Measurements from ENCODE around the gene SPACA6.
"Not testable (repeated sequence)": the region's sequence is repeated elsewhere in the genome, so short reads cannot be mapped to it uniquely, and the experiment has no call there.

Gene SPACA6

DNA sequence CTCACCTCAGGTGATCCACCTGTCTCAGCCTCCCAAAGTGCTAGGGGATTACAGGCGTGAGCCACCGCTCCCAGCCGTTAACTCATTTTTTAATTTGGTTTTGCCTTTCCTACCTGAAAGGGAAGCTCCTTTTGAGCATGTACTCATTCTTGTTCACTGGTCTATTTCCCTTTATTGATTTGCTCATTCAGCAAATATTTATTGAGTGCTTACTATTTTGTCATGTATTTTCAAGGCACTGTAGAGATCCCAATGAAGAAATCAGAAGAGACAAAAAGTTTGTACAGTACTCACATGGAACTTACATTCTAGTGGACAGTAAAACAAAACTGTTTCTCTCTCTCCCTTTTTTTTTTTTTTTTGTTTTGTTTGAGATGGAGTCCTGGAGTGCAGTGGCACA, 13.8 kb downstream of the SPACA6 start:
- DNase-seq, result no peak

DNA sequence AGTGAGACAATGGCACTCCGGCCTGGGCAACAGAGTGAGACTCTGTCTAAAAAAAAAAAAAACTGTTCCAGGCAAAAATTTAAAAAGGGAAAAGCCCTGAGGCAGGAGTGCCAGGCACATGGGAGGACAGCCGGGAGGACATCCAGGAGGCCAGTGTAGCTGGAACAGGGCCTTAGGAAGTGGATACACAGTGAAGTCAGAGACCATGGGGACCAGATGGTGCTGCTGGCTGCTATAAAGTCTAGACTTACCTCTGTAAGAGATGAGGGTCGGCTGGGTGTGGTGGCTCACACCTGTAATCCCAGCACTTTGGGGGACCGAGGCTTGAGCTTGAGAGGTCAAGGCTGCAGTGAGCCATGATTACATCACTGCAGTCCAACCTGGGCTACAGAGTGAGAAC, 15.7 kb downstream of the SPACA6 start:
- DNase-seq, result no peak

DNA sequence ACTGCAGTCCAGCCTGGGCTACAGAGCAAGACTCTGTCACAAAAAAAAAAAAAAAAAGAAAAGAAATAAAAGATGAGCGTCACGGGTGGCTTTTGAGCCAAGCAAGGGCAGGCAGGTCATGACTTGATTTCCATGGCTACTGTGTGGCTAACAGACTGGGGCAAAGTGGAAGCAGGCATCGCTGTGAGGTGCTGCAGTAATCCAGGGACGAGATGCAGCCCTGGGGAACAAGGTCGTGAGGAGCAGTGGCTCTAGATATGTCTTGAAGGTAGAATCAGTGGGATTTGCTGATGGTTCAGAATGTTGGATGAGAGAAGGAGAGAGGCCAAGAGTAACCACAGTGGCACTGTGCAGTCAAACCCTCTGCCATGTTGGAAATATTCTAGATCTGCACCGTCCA, 16.4 kb downstream of the SPACA6 start:
- no peak for DNase-seq

DNA sequence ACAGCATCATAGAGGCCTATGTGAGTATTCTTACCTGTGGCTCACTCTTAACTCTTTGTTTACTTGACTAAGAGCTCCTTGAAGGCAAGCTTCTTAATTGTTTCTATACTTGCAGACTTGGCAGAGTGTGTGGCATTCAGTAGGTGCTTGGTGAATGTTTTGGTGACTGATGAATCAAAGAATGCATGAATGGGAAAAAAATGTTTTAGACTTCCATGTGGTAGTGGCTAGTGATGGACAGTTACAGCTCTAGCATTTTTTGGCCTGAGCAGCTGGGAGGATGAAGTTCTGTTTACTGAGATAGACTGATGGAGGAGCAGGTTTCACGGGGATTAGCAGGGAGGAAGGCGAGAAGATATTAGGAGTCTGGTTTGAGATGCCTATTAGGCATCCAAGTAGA, 17.0 kb downstream of the SPACA6 start:
- DNase-seq, result no peak

DNA sequence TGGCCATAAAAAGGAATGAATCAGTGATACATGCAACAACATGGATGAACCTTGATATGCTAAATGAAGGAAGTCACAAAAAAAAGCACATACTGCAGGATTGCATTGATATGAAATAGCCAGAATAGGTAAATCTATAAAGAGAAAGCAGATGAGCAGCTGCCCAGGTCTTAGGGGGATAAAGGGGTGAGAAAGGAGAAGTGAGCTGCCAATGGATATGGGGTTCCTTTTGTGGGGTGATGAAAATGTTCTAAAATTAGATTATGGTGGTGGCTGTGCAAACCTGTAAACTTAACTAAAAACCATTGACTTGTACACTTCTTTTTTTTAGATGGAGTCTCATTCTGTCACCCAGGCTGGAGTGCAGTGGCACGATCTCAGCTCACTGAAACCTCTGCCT, 18.6 kb downstream of the SPACA6 start:
- DNase-seq, result no peak

DNA sequence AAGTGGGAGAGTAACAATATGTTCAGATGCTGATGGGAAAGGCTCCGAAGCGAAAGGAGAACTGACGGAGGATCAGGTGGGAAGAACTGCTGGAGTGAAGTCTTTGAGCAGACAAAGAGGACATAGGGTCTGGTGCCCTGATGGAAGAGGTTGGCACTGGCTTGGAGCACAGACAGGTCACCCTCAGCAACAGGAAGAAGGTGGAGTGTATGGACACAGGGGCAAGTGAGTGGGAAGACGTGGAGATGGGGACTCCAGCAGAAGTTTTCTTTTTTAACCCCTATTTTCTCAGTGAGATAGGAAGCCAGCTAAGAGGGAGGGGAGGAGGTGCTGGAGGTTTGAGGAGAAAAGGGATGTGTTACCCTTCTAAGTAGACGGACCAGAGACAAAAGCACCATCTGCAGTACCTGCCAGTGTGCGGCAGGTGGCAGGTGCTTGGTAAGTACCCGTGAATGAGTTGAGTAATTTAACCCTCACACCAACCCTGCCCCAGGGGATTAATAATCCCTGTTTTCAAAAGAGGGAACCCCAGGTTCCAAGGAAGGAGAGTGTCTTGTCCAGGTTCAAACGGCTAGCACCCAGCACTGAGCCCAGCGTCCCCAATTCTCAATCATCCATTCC, 19.4 kb downstream of the SPACA6 start:
- no peak for DNase-seq

DNA sequence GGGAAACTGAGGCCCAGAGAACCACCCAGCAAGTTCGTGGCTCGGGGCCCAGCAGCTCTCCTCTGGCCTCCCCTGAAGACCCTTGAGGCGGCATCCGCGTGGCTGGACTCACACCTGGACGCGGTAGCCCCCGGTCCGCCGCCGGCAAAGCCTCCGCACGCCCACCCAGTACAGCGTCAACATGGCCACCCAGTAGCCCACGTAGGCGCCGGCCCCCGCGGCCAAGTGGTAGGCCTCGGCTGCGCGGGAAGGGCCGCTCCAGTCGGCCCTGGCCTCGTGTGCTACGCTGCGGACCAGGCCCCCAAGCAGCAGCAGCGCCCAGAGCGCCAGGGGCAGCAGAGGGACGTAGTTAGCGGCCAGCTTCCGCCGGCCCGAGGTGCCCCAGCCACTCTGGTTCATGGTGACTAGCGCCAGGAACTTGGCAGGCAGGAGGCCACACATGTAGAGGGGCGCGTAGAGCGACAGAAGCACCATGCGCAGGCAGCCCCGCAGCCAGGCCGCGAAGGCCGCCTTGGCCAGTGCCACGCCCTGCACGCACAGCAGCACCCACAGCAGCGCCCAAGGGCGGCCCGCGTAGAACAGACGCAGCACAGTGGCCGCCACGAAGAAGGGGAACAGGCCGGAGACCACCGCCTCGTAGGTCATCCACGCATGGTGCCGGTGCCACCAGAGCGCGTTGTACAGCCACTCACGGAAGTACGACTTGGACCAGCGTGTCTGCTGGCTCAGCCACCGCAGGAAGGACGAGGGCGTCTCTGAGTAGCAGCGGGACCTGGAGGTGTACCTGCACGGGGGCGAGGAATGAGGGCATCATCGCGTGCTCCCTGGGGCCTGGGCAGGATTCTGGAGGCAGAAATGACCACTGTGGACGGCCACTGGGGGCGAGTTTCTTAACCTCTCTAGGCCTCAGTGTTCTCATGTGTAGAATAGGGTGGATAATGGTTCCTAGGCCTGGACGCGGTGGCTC, 20.5 kb downstream of the SPACA6 start:
- no peak for DNase-seq

DNA sequence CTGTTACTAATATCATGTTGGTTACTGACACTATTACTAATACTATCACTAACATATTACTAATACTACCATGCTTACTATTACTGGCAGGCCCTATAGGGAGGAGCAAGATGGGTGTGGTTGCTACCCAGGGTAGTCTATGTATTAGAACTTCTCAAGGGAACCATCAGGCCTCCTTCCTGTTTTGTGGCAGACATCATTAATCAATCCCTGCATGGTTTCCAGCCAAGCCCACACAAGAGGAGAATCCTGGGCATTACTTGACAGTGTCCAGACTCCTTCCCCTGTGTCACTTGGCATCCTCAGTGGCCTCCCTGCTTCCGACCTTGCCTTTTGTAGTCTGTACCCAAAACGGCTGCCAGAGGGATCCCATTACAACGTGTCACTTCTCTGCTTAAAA, 21.7 kb downstream of the SPACA6 start:
- DNase-seq, result no peak

DNA sequence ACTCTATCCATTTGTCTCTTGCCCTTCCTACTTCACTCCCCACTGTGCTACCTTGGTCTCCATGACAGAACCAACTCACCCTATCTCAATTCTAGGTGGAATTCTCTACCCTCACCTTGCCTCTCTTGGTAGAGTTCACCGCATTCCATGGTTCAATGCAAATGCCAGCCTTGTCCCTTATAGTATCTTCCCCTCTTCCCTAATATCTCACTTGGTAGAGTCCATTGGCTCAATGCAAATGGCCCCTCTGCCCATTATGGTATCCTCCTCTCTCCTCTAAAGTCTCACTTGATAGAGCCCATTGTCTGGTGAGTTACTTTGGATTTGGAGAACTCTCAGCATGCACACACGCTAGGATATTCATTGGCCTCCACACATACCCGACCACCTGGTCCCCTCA, 22.7 kb downstream of the SPACA6 start:
- DNase-seq, result no peak

DNA sequence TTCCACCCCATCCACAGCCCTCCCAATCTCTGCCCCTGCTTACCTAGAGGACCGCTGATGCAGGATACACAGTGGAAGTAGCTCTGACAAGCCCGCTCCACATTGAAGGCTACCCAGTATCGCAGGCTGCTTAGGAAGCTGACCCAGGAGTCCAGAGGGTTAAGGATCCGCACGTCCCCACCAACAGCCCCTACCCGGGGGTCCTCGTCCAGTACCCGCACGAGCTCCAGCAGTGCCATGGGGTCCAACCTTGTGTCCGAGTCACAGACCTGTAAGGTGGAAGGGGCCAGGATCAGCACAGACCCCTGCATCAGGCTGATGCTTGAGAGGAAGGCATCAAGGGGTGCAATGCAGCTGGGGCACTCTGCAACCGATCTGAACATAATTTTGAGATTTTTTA, 23.8 kb downstream of the SPACA6 start:
- no peak for DNase-seq

DNA sequence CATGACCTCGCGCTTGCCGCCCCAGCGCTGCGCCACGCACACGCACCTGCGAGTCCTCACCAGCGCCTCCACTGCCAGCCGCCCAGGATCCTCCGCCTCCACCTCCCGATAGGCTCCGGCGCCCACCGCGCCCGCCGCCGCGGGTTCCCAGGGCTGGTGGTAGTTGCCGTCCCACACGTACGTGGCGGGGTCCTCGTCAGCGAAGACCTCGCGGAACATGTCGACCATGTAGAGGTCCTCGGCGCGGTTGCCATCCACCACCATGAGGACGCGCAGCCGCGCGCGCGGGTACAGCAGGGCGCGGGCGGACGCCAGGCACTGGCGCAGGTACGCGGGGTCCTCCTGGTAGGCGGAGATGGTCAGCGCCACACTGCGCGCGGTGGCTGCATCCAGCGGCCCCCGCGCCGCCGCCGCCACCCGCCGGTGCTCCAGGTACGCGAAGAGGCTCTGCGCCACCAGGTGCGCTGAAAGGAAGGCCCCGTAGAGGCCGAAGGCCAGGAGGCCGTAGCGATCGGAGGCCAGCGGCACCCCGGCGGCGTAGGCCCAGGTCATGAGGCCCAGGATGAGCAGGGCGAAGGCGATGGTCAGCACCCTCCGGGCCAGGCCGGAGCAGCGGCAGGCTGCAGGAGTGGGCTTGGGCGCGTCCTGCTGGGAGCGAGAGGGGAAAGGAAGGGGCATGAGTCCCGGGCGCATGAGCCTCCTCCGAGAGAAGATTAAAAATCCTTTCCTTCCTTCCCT, 26.3 kb downstream of the SPACA6 start:
- DNase-seq, result no peak

DNA sequence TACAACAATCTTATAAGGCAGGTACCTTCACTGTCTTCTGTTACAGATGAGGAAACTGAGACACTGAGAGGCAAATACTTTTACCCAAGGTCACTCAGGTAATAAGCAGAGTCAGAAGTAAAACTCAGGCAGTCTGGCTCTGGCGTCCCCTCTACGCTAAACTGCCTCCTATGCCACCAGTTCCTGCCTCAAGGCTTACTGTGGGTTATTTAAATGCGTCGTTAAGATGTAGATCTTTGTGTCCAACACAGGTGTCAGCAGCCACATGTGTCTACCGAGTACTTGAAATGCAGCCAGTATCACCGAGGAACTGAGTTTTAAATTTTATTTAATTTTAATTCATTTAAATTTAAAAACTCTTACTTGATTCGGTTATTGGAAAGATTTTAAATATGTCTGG, 28.8 kb downstream of the SPACA6 start:
- DNase-seq, result no peak

DNA sequence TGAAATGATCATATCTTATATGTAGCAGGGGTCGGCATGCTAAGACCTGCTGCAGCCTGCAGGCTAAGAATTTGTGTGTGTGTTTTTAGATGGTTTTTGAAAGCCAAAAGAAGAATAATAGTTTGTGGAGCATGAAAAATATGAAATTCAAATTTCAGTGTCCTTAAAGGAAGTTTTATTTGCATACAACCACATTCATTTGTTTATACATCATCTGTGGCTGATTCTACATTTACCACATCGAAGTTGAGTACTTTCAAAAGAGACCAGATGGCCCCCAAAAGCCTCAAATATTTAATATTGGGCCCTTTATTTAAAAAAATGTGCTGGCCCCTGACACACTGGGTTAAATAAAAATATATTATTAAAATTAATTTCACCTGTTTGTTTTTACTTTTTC, 29.4 kb downstream of the SPACA6 start:
- DNase-seq, result no peak

DNA sequence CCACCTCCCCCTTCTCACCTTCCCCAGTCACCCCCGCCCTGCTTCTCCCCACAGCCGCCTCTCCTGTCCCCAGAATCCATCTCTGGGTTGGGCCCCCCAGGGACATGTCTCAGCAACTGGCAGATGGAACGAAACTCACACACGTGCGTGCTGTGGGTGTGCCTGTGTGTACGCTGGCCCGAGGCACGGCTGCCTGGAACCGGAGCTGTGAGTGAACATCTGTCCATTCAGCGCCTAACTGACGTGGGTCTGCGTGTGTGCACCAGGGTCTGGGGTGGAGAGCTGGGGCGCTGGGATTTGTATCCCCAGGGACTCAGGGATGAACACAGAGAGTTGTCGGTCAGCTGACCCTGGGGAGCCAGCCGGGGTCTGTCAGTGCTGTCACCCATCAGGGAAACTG, 31.4 kb downstream of the SPACA6 start:
- no peak for DNase-seq

DNA sequence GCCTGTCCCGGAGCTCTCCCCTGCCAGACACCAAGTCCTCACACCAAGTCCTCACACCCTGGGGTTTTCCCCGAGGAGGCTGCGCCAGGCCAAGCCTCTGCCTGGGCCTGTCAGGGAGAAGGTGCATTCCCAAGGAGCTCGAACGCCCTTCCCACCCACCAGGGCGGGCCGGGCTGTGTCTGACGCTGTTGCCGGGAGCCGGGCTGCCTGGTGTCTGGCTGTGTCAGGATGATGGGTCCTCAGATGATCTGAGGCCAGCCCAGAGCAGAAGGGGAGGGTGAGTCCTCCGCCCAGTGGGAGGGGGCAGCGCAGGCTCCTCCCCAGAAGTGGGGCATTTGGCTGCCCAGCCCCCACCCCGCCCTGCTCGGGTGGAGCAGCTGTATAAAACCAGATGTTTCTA, 32.9 kb downstream of the SPACA6 start:
- DNase-seq, result no peak

DNA sequence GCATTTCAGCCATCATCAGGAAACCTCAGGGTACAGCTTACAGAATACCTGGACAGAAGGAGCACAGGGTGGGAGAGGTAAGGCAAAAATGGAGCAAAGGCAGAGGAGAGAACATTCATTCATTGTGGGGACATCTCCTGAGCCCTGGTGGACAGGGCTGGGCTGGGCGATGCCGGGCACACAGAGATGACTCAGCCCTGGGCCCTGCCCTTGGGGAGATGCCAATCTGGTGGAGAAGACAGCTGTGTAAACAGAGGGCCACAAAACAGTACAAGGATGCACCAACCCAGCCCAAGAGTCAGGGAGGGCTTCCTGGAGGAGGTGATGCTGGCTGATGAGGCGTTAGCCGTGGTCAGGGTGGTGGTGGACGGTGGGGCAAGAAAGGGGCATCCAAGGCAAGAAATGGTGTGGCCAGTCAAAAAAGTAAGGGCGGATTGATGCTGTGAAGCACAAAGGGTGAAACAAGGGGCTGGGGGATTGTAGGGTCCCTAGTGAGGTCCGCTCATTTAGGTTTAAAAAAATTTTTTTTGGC, 34.3 kb downstream of the SPACA6 start:
- no peak for DNase-seq

DNA sequence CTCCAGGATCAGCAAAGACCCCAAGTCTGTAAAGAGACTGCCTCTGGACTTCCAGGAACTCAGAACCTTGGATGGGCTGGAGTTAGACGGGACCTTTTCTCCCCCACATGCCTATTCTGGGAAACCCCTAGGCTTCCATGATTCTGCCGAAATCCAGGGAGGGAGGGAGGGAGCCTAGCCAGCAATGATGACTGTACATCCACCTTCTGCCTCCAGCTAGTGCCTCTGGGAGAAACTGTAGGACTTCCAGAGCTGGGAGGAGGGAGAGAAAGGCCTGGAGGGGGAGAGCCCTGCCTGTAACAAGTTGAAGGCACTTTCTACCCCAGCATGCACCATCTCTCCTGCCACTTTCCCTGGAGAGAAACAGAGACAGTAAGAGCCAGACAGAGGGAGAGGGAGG, 36.7 kb downstream of the SPACA6 start:
- DNase-seq, result no peak

DNA sequence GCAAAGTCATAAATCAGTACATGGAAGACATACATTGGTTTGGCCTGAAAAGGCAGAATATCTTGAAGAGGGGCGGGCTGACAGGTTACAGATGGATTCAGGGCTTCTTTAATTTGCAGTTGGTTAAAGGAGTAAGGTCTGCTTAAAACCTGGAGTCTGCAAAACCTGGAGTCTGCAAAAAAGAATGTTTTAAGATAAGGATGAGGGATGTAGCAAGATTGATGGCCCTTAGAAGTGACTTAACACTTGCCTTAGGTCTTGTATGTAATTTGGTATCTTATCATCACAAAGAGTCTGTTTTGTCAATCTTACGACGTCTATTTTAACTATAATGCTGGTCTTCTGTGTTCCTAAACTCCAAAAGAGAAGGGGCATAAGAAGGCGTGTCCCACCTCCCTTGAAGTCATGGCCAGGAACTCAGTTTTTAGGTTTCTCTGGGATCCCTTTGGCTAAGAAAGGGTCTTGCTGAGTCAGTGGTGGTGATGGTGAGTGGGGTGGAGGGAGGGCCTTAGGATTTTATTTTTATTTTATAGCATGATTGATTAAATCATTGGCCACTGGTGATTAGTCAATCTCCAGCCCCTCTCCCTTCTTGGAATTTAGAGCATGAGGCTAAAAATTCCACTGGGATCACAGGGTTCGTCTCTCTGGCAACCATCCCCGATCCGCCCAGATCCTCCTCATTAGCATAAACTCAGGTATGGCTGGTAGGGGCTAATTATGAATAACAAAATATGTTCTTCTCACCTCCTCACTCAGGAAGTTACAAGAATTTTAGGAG, 40.8 kb downstream of the SPACA6 start:
- no peak for DNase-seq

DNA sequence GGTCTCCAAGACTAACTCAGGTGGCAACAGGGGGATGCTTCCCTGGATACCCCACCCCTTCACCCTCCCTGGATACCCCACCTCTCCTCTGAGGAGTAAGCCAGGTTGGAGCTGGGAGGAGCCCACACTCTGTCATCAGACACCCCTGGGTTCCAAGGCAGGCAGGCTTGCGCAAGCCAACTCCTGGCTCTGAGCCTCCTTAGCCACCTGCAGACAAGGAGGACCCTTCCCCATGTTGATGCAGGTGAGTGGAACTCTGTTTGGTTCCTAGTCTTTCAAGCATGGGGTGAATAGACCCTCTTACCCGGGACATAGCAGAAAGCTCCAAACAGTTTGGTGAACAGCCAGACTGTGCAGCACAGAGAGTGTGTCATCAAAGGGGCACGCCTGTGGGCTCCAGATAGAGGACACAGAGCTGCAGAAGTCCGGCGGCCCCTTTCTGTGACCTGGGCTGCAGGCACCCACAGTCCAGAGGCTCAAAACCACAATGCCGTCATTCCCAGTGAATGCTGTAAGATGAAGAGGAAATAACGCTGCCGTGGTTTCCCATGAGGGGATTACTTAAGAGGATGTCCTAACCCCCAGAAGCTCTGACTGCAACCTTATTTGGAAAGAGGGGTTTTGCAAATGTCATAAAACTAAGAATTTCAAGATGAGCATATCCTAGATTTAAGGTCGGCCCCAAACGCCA, 42.8 kb downstream of the SPACA6 start:
- DNase-seq, result no peak

DNA sequence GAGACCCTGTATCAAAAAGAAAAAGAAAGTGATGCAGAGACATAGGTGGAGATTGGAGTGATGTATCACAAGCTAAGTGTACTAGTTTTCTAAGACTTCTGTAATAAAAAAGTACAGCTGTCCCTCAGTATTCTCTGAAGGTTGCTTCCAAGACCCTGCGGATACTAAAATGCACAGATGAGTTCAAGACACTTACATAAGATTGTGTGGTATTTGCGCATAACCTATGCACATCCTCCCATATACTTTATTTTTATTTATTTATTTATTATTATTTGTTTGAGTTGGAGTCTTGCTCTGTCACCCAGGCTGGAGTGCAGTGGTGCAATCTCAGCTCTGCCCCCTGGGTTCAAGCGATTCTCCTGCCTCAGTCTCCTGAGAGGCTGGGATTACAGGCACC, 44.3 kb downstream of the SPACA6 start:
- no peak for DNase-seq

DNA sequence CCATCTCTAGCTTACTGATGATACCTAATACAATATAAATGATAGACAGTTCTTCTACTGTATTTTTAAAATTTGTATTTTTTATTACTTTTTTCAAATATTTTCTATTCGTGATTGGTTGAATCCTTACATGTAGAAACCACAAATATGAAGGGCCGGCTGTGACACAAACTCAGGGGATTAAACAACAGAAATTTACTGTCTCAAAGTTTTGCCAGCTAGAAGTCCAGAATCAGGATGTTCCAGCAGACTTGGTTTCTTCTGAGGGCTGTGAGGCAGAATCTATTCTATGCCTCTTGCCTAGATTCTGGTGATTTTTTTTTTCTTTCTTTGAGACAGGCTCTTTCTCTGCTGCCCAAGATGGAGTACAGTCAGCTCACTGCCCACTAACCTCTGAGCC, 44.8 kb downstream of the SPACA6 start:
- no peak for DNase-seq

DNA sequence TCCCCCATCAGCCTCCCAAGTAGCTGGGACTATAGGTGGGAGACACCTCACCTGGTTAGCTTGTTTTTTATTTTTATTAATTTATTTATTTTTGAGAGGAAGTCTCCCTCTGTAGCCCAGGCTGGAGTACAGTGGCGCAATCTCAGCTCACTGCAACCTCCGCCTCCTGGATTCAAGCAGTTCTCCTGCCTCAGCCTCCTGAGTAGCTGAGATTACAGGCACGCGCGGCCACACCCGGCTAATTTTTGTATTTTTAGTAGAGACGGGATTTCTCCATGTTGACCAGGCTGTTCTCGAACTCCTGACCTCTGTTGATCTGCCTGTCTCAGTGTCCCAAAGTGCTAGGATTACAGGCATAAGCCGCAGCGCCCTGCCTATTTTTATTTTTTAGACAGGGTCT, 45.4 kb downstream of the SPACA6 start:
- DNase-seq, result not testable (repeated sequence)
